Measurements from ENCODE around the gene GPC1.

The GPC1 gene

DNA sequence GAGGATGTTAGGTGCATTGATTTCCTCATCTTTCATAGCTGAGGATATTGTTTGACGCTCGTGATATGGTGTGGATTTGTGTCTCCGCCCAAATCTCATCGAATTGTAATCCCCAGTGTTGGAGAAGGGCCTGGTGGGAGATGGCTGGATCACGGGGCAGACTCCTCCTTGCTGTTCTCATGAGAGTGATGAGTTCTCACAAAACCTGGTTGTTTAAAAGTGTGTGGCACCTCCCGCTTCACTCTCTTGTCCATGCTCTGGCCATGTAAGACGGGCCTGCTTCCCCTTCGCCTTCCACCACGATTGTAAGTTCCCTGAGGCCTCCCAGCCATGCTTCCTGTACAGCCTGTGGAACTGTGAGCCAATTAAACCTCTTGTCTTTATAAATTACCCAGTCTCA is 28.4 kb upstream of the GPC1 start:
- no peak for DNase-seq (ENCODE audit: low spot score)
- TF ChIP-seq, protein P1, sequence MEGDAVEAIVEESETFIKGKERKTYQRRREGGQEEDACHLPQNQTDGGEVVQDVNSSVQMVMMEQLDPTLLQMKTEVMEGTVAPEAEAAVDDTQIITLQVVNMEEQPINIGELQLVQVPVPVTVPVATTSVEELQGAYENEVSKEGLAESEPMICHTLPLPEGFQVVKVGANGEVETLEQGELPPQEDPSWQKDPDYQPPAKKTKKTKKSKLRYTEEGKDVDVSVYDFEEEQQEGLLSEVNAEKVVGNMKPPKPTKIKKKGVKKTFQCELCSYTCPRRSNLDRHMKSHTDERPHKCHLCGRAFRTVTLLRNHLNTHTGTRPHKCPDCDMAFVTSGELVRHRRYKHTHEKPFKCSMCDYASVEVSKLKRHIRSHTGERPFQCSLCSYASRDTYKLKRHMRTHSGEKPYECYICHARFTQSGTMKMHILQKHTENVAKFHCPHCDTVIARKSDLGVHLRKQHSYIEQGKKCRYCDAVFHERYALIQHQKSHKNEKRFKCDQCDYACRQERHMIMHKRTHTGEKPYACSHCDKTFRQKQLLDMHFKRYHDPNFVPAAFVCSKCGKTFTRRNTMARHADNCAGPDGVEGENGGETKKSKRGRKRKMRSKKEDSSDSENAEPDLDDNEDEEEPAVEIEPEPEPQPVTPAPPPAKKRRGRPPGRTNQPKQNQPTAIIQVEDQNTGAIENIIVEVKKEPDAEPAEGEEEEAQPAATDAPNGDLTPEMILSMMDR (IDR thresholded peaks at IDR 0.05; ENCODE audit: borderline replicate concordance, control extremely low read depth, extremely low read depth, insufficient read depth, missing control alignments) = no peak
- in situ Hi-C loops (cut with MboI; ENCODE audit: low sequenced_read_pairs, unreplicated experiment) = no loop called here

DNA sequence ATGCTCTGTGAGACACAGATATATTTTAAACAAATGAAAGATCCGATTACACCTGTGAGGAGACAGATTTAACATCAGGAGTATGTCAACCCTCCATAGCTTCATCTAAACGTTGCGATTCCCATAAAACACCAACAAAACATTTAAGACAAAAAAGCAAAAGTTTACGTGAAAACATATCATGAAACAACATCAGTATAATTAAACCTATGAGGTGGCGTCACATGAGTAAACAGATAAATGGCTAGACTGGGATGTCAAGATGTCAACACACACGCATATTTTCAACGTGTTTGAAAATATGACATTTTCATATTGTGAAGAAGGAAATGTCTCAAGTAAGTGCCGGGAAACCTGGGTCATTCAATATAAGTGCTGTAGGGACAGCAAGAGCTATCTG is 25.5 kb upstream of the GPC1 start:
- in situ Hi-C loops (cut with MboI; ENCODE audit: low sequenced_read_pairs, unreplicated experiment) = no loop called here
- no peak for DNase-seq (ENCODE audit: low spot score)
- TF ChIP-seq, protein P1 (IDR thresholded peaks at IDR 0.05; ENCODE audit: borderline replicate concordance, control extremely low read depth, extremely low read depth, insufficient read depth, missing control alignments) = no peak

DNA sequence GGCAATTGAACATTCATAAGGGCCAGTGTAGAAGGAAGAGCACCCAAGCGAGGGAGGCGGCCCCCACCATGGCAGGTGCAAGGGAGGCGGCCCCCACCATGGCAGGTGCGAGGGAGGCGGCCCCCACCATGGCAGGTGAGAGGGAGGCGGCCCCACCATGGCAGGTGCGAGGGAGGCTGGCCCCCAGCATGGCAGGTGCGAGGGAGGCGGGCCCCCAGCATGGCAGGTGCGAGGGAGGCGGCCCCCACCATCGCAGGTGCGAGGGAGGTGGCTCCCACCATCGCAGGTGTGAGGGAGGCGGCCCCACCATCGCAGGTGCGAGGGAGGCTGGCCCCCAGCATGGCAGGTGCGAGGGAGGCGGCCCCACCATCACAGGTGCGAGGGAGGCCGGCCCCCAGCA is 24.7 kb upstream of the GPC1 start:
- TF ChIP-seq, protein P1 (IDR thresholded peaks at IDR 0.05; ENCODE audit: borderline replicate concordance, control extremely low read depth, extremely low read depth, insufficient read depth, missing control alignments) = no peak
- no peak for DNase-seq (ENCODE audit: low spot score)
- in situ Hi-C loops (cut with MboI; ENCODE audit: low sequenced_read_pairs, unreplicated experiment) = no loop called here

DNA sequence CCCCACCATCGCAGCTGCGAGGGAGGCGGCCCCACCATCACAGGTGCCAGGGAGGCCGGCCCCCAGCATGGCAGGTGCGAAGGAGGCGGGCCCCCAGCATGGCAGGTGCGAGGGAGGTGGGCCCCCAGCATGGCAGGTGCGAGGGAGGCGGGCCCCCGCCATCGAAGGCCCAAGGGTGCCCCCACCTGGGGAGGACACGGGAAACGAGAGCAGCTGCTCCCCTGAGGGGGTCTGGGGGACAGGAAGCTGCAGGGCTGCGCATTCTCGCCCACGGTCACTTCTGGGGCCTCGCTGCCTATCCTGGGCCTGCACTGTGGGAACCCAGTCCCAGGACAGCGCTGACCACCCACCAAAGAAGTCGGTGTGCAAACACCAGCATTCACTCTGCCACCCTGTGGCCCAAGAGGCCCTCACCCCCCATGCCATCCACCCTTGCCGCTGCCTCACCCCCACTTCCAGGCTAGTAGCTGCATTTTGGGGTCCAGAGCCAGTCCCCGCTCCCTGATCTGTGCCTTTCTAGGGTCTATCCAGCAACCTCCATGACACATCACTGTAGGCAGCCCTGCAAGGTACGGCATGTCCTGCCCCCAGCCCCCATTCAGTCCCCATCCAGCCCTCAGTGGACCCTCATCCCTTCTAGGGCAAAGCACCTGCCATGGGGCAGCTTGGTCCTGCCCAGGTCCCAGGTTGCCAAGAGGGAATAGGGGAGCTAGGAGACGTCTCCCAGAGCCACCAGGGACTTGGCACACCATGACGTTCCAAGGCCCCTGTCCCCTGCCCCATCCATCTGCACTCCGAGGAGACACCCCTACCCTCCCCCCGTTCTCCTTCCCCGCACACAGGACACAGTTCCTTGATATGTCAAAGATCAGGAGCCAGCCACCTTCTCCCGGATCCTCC is 24.0 kb upstream of the GPC1 start:
- DNase-seq (ENCODE audit: low spot score) = no peak
- in situ Hi-C loops (cut with MboI; ENCODE audit: low sequenced_read_pairs, unreplicated experiment) = no loop called here
- TF ChIP-seq, protein P1 (IDR thresholded peaks at IDR 0.05; ENCODE audit: borderline replicate concordance, control extremely low read depth, extremely low read depth, insufficient read depth, missing control alignments) = no peak

DNA sequence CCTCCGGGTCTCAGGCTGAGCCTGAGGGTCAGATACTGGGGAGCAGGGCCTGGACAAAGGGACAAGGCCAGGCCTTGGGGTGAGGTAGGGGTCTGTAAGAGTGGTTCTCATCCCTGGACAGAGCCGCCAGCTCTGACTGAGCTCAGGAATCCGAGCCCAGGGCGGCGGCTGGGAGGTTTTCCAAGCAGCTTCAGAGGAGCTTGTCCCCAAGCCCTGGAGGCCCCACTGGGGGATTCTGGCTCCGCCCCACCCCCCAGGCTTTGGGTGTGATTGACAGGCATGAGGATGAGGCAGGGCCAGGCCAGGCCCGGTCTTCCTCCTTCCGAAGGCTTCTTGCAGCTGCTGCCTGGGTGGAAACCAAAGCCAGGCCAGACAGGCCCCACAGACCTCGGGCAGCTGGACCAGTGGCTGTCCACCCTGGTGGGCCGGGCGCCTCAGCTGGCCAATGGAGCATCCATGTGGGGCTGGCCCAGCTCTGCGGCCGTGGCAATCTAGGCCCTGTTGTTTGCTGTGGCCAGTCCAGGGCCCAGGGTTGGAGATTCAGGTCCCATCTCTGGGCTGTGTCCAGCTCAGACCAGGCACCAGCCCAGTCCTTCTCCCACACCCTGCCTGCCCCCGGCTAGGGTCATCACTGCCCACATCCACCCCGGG is 23.1 kb upstream of the GPC1 start:
- in situ Hi-C loops (cut with MboI; ENCODE audit: low sequenced_read_pairs, unreplicated experiment) = no loop called here
- TF ChIP-seq, protein P1 (IDR thresholded peaks at IDR 0.05; ENCODE audit: borderline replicate concordance, control extremely low read depth, extremely low read depth, insufficient read depth, missing control alignments) = no peak
- no peak for DNase-seq (ENCODE audit: low spot score)

DNA sequence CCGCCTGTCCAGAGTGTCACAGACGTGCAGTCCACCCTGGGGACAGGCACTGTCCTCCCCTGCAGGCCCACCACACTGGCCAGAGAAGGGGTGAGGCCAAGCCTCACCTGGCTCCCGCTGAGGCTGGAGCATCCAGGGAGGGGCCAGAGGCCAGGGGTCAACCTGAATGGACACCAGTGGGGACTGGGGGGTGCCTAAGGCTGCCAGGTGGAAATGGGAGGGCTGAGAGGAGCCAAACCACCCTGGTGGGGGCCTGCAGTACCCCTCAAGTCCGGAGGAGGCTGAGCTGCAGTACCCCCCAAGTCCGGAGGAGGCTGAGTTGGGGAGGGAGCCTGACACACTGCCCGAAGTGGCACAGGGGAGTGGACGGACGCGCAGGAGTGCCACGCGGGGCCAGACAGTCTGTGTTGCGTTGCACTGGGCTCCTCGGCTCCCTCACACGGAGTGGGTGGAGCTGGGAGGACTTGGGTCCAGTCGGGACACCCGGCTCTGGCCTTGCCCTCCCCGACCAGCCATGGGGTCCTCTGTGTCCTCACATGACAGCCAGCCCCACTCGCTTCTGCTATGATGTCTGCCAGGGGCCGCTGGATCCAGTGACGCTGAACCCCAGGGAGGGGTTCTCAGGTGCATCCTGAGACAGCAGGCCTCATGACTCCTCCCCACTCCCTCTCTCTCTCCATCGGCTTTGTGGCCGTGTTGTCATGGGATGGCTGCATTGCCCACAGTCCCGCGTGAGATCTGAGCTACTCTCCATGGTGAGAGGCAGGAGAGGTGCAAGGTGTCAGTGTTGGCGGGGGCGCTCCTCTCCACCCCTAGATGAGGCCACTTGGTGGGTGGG is 22.3 kb upstream of the GPC1 start:
- in situ Hi-C loops (cut with MboI; ENCODE audit: low sequenced_read_pairs, unreplicated experiment) = no loop called here
- no peak for DNase-seq (ENCODE audit: low spot score)
- TF ChIP-seq, protein P1 (IDR thresholded peaks at IDR 0.05; ENCODE audit: borderline replicate concordance, control extremely low read depth, extremely low read depth, insufficient read depth, missing control alignments) = no peak

Data from GM13976 (cell line).